IPS-11a (cell line): ENCODE data around the gene NRF1.

Source experiments
- H3K4me3 ChIP-seq: one replicate; pipeline ENCODE4 v1.5.1; 2013; ENCODE audit warnings: low read depth, low read length, control low read depth

Gene NRF1

DNA sequence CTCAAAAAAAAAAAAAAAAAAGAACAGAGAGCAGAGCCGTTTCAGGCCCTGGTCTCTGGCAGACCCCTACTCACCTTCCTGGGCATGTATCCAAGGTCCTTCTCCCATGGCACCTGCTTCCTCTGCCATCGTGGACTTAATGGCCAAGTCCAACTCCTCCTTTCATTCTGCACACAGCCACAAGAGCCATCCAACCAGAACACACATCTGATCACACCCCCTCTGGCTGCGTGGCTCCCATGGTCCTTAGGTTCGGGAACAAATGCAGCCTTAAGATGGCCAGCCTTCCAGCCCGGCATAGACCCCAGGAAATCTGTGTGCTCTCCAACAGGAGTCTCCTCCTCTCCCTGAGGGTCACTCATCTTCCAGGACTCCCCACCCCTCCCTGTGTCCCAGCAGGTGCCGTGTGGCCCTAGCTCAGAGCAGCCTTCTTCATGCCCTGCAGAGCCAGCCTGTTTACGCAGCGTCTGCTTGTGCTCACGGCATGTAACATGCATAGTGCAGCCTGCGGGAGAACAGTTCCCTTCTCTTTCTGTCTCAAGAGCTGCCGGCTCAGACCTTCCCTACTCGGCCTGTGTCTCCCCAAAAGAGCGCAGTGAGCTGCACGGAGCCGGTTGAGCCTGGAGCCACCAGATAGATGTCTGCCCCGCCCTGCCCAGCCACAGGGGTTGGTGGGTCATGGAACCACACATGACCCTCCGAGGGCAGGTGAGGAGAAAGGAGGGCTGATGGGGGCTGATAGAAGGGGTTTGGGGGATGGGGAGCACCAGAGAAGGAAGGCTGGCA is 157.3 kb downstream of the NRF1 start:
- no peak overlapping the region for H3K4me3 ChIP-seq

DNA sequence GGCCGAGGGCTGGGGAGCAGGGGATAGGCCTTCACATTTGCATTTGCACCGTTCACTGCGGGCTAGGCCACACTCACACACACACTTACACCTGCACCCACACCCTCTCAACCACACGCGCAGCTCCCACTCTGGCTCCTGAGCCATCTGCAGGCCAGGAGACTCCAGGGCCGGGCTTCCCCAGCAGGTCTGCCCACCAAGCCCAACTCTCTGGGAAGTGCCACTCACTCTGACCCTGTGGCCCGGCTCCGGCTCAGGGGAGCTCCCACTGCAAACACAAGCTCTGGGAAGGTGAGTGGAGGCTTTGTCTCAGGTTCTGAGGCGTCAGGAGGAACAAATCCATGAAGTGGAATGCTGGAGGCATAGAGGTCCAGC is 157.9 kb downstream of the NRF1 start:
- no peak overlapping the region for H3K4me3 ChIP-seq

DNA sequence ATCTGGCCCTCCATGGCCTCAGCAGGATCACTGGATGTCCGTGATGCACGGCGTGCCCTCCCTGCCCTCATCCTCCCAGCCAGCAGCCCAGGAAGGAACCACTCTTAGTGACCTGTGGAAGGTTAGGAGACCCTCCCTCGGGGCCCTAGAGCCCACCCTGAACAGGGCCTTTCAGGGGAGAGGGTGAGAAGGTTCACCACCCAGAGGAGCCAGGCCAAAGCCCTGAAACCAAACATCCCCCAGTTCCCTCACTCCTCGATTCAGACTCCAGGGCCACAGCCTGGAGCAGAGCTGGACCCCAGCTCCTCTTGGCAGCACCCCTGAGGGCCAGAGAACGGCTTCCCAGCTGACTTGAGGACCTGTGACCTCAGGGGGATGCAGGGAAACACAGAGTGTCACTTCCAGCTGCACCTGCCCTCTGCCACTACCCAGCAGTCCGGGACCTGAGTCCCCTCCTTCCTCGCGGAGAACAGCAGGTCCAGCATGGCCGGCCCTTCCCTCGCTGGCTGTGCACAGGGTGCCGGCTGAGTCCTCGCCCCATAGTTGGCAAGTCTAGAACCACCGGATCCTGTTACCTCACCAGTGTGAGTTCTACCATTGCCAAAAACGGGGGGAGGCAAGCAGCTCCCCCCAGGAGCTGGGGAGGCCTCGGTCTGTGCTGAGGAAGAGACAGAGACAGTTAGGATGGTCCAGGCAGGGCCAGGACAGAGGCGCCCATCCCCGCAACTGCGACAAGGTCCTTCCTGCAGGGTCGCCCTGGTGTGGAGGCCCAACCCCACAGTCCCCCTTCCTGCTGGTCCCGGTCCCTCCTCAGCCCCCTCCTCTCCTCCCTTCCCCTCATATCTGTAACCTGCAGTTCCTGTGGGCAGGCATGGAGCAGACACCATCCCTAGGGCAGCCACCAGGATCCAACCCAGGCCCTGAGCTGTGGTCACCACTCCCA is 158.6 kb downstream of the NRF1 start:
- no peak overlapping the region for H3K4me3 ChIP-seq

DNA sequence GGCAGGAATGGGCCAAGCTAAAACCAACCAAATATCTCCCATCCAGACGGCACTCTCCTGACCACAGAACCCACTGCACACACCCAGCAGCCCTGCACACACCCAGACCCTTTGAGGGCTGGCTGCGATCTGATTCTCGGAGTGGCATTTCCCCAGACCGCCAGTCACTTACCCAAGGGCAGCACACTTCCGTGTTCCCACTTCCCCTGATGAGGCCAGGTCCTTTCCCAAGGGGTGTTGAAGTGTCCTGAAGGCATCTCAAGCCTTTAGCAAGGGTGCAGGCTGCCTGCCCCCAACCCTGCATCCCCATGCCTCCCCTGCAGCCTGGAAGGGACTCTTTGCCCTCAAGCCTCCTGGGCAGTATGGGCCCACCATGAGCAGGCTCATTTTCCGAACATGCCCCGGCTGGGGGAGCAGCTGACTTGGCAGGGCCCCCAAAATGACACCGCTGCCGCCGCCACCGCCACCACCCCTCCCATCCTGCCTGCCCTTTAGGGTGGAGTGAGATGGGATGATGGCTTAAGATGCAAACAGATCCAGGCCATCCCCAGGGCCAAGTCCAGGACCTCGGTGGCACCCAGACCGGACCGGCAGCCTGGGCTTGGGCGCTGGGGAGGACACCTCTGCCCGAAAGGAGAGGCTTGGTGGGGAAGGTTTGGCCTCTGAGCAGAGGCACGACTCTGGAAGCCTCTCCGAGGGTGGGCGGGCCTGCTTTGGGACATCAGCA is 159.8 kb downstream of the NRF1 start:
- no peak overlapping the region for H3K4me3 ChIP-seq

DNA sequence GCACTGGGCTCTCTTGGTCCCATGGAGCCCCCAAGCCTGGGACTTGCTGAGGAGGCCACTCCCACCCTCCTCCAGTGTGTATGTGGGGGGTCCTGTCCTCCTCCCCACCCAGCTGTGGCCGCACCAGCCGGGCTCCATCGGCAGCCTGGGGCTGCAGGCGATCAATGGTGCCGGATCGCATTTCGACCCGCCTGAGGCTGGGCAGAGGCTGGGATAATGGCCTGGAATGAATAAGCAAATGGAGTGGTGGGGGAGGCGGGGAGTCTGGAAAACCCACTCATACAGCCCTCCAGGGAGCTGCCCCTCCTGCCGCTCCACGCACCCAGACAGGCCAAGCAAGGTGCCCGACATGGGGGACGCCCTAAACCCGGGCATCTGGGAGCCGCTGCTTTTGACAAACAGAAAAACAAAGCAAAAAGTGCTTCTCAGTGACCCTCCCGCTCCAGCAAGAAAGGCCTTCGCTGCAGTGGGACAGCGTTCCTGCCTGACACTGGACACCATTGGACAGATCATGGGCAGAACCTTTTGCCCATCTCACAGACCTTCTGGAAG is 160.5 kb downstream of the NRF1 start:
- no peak overlapping the region for H3K4me3 ChIP-seq

DNA sequence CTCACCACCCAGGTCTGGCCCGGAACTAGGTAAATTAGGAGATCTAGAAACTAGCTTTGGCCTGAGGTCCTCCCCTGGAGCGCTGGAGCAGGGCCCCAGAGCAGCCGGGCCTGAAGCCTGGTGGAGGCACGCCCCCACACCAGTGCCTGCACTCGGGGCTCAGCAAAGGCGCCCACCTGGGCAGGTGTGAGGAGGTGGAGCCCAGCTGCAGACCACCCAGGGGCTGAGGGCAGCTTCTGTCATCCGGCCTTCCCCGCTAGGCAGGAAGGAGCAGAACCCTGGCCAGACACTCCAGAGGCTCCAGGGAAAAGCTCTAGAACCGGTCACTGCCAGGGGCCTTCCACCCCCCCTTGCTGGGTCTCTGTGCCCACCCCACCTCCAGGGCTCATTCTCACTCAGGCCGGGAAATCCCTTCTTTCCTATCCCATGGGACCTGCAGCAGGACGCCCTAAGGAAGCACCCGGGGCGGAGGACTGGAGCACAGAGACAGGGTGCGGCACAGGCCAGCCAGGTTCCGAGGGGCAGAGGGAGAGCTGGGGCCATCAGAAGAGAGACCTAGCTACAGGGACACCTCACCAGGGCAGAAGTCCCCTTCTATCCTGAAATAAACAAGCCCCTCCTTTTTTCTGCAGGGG is 161.2 kb downstream of the NRF1 start:
- no peak overlapping the region for H3K4me3 ChIP-seq

GRCh38 chr7:129773328-129773731 is 161.8 kb downstream of the NRF1 start:
- H3K4me3 ChIP-seq: no peak overlapping the region

GRCh38 chr7:129773871-129774270 is 162.4 kb downstream of the NRF1 start:
- no peak overlapping the region for H3K4me3 ChIP-seq

- H3K4me3 ChIP-seq: no peak overlapping the region
Observed at GRCh38 chr7:129774359-129774758, 162.8 kb downstream of the NRF1 start.

DNA sequence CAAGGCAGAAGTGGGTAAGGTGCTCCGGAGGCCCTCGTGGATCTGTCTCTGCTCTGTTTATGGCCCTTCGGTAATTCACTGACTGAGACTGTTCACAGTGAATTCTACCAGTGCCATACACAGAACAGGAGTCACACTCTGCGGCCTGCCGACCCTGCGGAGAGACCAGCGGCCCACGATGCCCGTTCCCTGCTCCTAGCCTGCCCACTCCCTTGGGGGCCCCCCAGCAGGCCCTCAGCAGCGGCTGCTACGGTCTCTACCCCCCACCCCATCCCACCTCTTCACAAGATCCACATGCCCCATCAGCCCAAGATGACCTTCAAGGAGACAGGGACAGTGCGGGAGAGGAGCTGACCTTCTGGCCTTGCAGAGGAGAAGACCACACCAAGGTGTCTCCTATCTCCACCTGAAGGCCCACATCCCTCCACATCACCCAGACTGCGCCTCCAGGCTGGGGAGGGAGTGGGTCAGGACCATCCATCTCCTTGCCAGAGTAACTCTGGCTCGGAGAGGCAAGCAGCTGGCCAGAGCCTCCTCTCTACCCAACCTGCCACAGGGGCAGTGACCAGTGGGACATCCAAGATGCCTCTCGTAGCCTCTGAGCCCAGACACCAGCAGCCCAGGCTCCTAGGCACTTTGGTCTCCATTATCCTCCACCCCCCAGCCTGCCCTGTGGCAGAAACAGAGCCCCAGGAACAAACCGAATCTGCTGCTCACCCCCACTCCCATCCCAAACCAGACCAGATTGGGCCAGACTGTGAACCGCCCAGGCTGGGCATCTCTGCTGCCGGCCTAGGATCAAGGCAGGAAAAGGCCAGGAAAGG is 163.6 kb downstream of the NRF1 start:
- no peak overlapping the region for H3K4me3 ChIP-seq

DNA sequence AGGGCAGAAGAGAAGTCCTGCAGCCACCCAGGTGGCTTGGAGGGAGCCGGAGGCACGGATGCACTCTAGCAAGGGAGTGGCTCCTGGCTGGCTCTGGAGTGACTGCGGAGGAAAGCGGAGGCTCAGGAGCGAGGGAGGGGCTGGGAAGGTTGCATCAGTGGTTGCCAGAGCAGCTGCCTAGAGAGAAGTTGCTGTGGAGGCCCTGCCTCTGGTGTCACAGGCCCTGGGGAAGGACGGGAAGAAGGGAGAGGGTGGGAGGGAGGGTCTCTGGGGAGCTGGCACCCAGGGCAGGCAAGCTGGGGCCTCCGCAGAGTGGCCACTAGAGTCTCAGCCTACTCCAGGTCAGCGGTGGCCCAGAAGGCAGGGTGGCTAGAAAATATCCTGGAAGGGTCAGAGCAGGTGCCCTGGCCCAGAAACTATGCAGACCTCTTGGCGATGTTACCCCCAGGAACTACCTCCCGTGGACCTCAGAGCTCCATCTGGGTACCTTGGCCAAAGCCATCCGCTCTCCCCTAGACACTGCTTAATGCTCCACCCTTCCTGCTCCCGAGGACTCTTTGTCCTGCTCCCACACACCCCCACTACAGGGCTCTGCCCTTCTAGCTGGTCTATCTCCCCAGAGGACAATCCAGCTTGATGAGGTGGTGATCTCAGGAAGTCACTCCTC is 164.3 kb downstream of the NRF1 start:
- H3K4me3 ChIP-seq: no peak overlapping the region

GRCh38 chr7:129776362-129776722 is 164.8 kb downstream of the NRF1 start:
- H3K4me3 ChIP-seq: no peak overlapping the region

GRCh38 chr7:129777195-129777844 is 165.8 kb downstream of the NRF1 start:
- peak overlapping the region; percentile 72 for H3K4me3 ChIP-seq

DNA sequence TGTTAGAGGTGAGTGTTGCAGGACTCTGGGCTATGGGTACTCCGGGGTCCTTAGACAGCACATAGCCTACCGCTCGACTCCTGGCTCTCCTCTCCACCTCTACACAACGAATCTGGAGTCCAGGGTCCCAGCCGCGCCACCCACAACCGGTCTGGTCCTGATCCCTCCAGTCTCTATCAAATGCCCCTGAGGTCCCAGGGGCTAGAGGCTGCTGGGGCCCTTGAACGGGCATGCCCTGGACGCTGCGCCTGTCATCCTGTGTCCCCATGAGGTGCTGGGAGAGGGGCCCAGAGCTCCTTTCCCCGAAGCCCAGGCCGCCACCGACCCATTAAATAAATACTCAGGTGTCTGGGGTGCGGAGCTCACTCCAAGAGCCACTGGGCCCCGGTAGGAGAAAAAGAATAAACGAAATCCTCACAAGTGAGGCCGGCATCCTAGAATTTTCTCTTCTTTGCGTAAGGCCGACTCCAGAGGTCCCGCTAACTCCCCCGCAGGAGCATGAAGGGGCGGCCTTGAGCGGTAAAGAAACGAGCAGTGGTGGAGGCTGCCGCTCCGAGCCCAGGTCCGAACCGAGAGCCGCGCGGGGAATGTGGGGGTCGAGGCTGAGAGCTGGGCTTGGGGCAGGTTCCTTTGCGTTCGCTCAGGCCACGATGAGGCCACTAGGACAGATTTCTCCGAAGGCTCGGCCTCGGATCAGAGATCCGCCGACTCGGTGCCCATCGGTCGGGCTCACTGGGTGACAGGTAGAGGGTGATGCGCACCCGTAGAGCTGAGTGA is 166.7 kb downstream of the NRF1 start:
- peak overlapping the region; percentile 72 for H3K4me3 ChIP-seq

- peak overlapping the region; percentile 72 for H3K4me3 ChIP-seq
Observed at GRCh38 chr7:129778770-129779601, 167.5 kb downstream of the NRF1 start.

GRCh38 chr7:129779602-129780256 is 168.2 kb downstream of the NRF1 start:
- H3K4me3 ChIP-seq: peak overlapping the region; percentile 72
